DOHH2 (cell line): ENCODE results near the gene TTYH2.

Source experiments
- H3F3A ChIP-seq: fragments of 200-600 bp; sonication (generic), shearing (Covaris generic); 2 replicates; pipeline ENCODE4 v1.6.0; 2016; ENCODE audit warnings: antibody characterized with exemption, mild to moderate bottlenecking; ENCODE audit not compliant: control insufficient read depth, insufficient read depth
- H3K27ac ChIP-seq: fragments of 200-600 bp; sonication (generic); 2 replicates; pipeline ENCODE4 v1.5.1; 2014; ENCODE audit warnings: low read depth, mild to moderate bottlenecking, low read length, moderate library complexity
- H3K27me3 ChIP-seq: fragments of 200-600 bp; sonication (generic); 2 replicates; pipeline ENCODE4 v1.6.1; 2014; ENCODE audit warnings: mild to moderate bottlenecking, low read length, mixed read lengths; ENCODE audit not compliant: control insufficient read depth
- H3K36me3 ChIP-seq: fragments of 200-600 bp; sonication (generic); 2 replicates; pipeline ENCODE4 v1.6.1; 2014; ENCODE audit warnings: mild to moderate bottlenecking, low read length, moderate library complexity, mixed read lengths; ENCODE audit not compliant: control insufficient read depth
- H3K4me1 ChIP-seq: fragments of 200-600 bp; sonication (generic); 2 replicates; pipeline ENCODE4 v1.6.1; 2014; ENCODE audit warnings: mild to moderate bottlenecking, low read length, mixed read lengths; ENCODE audit not compliant: control insufficient read depth
- H3K4me2 ChIP-seq: fragments of 200-600 bp; sonication (generic); 2 replicates; pipeline ENCODE4 v1.6.0; 2014; ENCODE audit warnings: mild to moderate bottlenecking, low read length, moderate library complexity
- H3K4me3 ChIP-seq: fragments of 200-600 bp; sonication (generic); 2 replicates; pipeline ENCODE4 v1.5.1; 2014; ENCODE audit warnings: mild to moderate bottlenecking, low read length, mixed read lengths
- H3K79me2 ChIP-seq: fragments of 200-600 bp; sonication (generic); 2 replicates; pipeline ENCODE4 v1.6.1; 2014; ENCODE audit warnings: mild to moderate bottlenecking, low read length, mixed read lengths; ENCODE audit not compliant: control insufficient read depth
- H3K9me2 ChIP-seq: fragments of 200-600 bp; sonication (generic); replicated peaks from 2 replicates; pipeline ENCODE4 v1.6.1; 2014; ENCODE audit warnings: mild to moderate bottlenecking, low read length, mixed read lengths; ENCODE audit not compliant: control insufficient read depth
- H3K9me3 ChIP-seq: fragments of 200-600 bp; sonication (generic); 2 replicates; pipeline ENCODE4 v1.6.1; 2014; ENCODE audit warnings: antibody characterized with exemption, low read length, mixed read lengths; ENCODE audit not compliant: control insufficient read depth, insufficient read depth
- H4K20me1 ChIP-seq: fragments of 200-600 bp; sonication (generic); 2 replicates; pipeline ENCODE4 v1.6.0; 2014; ENCODE audit warnings: low read depth, mild to moderate bottlenecking, antibody characterized with exemption, low read length, moderate library complexity; ENCODE audit not compliant: control insufficient read depth, insufficient read depth
- CTCF ChIP-seq: fragments of 200-600 bp; sonication (generic); IDR thresholded peaks from one replicate; pipeline ENCODE4 v1.5.1; 2014; ENCODE audit warnings: antibody characterized with exemption, mild to moderate bottlenecking, low read depth, low read length; ENCODE audit not compliant: poor library complexity, severe bottlenecking
- EZH2phosphoT487 ChIP-seq: fragments of 200-600 bp; sonication (generic); IDR thresholded peaks from 2 replicates; pipeline ENCODE4 v1.6.1; 2017; ENCODE audit warnings: borderline replicate concordance, mild to moderate bottlenecking, antibody characterized with exemption, low read length, moderate library complexity, mixed read lengths

TTYH2 gene

GRCh38 chr17:74194682-74195081 lies 18.7 kb upstream of the TTYH2 start:
- peaks cover 48% of the 10 kb centered on the region for H3K27me3 ChIP-seq
- 0 out of 2 replicates have a peak, but pooled peaks cover 3% of the 10 kb centered on the region for H4K20me1 ChIP-seq
- H3K9me3 ChIP-seq, result no peaks in the 10 kb centered on the region
- no peak overlapping the region for H3K4me2 ChIP-seq
- no peaks in the 10 kb centered on the region for H3K36me3 ChIP-seq
- H3K4me1 ChIP-seq, result no peaks in the 10 kb centered on the region
- H3K79me2 ChIP-seq, result no peaks in the 10 kb centered on the region
- TF ChIP-seq EZH2phosphoT487 (no peak), CTCF (no peak)
- no peaks in the 10 kb centered on the region for H3K9me2 ChIP-seq
- H3K27ac ChIP-seq, result no peak overlapping the region
- H3K4me3 ChIP-seq, result no peak overlapping the region
- H3F3A ChIP-seq, result no peaks in the 10 kb centered on the region

GRCh38 chr17:74196541-74197317 lies 16.6 kb upstream of the TTYH2 start:
- H3K9me3 ChIP-seq, result no peaks in the 10 kb centered on the region
- H3K36me3 ChIP-seq, result no peaks in the 10 kb centered on the region
- no peaks in the 10 kb centered on the region for H3K79me2 ChIP-seq
- H4K20me1 ChIP-seq, result no peaks in the 10 kb centered on the region
- H3K4me1 ChIP-seq, result no peaks in the 10 kb centered on the region
- TF ChIP-seq EZH2phosphoT487 (no peak), CTCF (no peak)
- H3K4me2 ChIP-seq, result no peak overlapping the region
- H3K27me3 ChIP-seq, result peaks cover 64% of the 10 kb centered on the region
- H3K9me2 ChIP-seq, result no peaks in the 10 kb centered on the region
- no peaks in the 10 kb centered on the region for H3F3A ChIP-seq
- no peak overlapping the region for H3K27ac ChIP-seq
- H3K4me3 ChIP-seq, result no peak overlapping the region

- Histone ChIP-seq H3K4me2 (no peak overlapping the region), H3K79me2 (no peaks in the 10 kb centered on the region), H3K9me2 (no peaks in the 10 kb centered on the region), H3F3A (no peaks in the 10 kb centered on the region), H3K4me1 (no peaks in the 10 kb centered on the region), H4K20me1 (no peaks in the 10 kb centered on the region), H3K27me3 (peaks cover 67% of the 10 kb centered on the region), H3K27ac (no peak overlapping the region), H3K9me3 (no peaks in the 10 kb centered on the region), H3K4me3 (no peak overlapping the region), H3K36me3 (no peaks in the 10 kb centered on the region)
- no peak for TF ChIP-seq EZH2phosphoT487
- no peak for TF ChIP-seq CTCF
Measured at GRCh38 chr17:74197801-74198200, 15.6 kb upstream of the TTYH2 start.
